HEK293 (cell line): Measurements from ENCODE around the gene B4GALT1.

Experiments used
- SP2 ChIP-seq: fragments of 450-650 bp; formaldehyde crosslinking; IDR thresholded peaks from 2 replicates; pipeline ENCODE4 v1.5.1; 2016; ENCODE audit warnings: missing biosample characterization, missing genetic modification characterization
- ZNF394 ChIP-seq: fragments of 450-650 bp; formaldehyde crosslinking; IDR thresholded peaks from 2 replicates; pipeline ENCODE4 v1.5.1; 2016; ENCODE audit warnings: missing biosample characterization, missing genetic modification characterization, mild to moderate bottlenecking, moderate library complexity, borderline replicate concordance
- ZNF670 ChIP-seq: fragments of 450-650 bp; formaldehyde crosslinking; IDR thresholded peaks from 2 replicates; pipeline ENCODE4 v1.5.1; 2016; ENCODE audit warnings: missing biosample characterization, missing genetic modification characterization, low read depth
- TF ChIP-seq, protein P1 (sequence below): fragments of 450-650 bp; formaldehyde crosslinking; IDR thresholded peaks from 2 replicates; pipeline ENCODE4 v1.5.1; 2016; ENCODE audit warnings: missing biosample characterization, missing genetic modification characterization, low read depth
- TF ChIP-seq, protein P2 (sequence below): fragments of 450-650 bp; formaldehyde crosslinking; IDR thresholded peaks from 2 replicates; pipeline ENCODE4 v1.5.1; 2016; ENCODE audit warnings: missing biosample characterization, missing genetic modification characterization

DNA sequence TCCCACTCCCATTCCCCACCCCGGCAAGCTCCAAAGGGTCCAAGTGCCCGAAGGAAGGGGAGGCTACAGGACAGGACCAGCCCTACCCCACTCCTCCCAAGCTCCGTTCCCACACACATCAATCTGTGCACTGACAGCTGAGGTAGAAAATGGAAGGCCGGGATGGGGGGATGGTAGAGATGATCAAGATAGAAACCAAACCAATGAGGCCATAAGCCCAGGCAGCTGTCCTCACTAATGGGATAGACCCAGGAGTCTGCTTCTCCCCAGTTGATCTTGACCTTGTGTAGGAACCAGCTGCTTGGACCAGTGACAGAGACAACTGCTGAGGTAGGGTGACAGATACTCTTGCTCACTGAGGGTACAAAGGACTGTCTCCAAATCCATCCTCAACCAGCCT is 38.6 kb downstream of the B4GALT1 start:
- no peak for TF ChIP-seq ZNF394 (tag by site-specific recombination)
- TF ChIP-seq, protein P1, sequence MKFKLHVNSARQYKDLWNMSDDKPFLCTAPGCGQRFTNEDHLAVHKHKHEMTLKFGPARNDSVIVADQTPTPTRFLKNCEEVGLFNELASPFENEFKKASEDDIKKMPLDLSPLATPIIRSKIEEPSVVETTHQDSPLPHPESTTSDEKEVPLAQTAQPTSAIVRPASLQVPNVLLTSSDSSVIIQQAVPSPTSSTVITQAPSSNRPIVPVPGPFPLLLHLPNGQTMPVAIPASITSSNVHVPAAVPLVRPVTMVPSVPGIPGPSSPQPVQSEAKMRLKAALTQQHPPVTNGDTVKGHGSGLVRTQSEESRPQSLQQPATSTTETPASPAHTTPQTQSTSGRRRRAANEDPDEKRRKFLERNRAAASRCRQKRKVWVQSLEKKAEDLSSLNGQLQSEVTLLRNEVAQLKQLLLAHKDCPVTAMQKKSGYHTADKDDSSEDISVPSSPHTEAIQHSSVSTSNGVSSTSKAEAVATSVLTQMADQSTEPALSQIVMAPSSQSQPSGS: no peak
- no peak for TF ChIP-seq ZNF670 (tag by site-specific recombination)
- TF ChIP-seq, protein P2, sequence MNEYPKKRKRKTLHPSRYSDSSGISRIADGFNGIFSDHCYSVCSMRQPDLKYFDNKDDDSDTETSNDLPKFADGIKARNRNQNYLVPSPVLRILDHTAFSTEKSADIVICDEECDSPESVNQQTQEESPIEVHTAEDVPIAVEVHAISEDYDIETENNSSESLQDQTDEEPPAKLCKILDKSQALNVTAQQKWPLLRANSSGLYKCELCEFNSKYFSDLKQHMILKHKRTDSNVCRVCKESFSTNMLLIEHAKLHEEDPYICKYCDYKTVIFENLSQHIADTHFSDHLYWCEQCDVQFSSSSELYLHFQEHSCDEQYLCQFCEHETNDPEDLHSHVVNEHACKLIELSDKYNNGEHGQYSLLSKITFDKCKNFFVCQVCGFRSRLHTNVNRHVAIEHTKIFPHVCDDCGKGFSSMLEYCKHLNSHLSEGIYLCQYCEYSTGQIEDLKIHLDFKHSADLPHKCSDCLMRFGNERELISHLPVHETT: no peak
- TF ChIP-seq SP2 (tag by site-specific recombination): no peak
